ENCODE data around the gene GRID2. TPM values are rescaled to one million over a fixed set of nuclear protein-coding genes. Genes with fewer than 3 reads are reported as not detected.

GRID2 gene
- polyA plus RNA-seq, 1 donor = 0.57 TPM

DNA sequence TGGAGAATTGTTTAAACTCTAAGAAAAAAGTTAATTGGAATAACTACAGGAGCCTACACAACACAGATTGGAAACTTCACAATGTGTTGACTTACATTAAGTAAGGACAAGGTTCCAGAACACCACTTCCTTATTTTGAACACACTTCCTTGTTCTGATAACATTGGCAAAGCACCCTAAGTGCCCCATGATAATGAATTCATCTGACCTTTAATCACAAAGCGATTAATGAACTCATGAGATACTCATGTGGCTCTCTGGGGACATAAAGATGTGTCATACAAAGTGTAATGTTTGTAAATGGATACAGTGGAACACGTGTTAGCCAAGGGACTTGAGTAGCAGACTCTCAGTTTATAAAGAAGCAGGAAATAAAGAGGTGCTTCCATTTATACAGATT, 1455.7 kb downstream of the GRID2 start:
- no peaks in the 10 kb centered on the region for H3K9me3 ChIP-seq (ENCODE audit: control insufficient read depth, low read depth, low read length)
- H3K27me3 ChIP-seq (ENCODE audit: control insufficient read depth, insufficient read depth, low read length) = no peaks in the 10 kb centered on the region
- H3K27ac ChIP-seq (ENCODE audit: low read length) = peak overlapping the region; percentile 77
- 14% methylated on average over 1 of the region's 2 CpGs for WGBS (ENCODE audit: insufficient coverage, low lambda C conversion rate)
- DNase-seq = peak; percentile 74 to 94
- no peak overlapping the region for H3K4me3 ChIP-seq (ENCODE audit: low read length)
- H3K36me3 ChIP-seq (ENCODE audit: control insufficient read depth, insufficient read depth, low read length) = no peaks in the 10 kb centered on the region
- H3K4me1 ChIP-seq (ENCODE audit: control insufficient read depth, insufficient read depth, low read length) = peaks cover 6% of the 10 kb centered on the region

GRCh38 chr4:93760284-93760683, 1456.5 kb downstream of the GRID2 start:
- no peaks in the 10 kb centered on the region for H3K36me3 ChIP-seq (ENCODE audit: control insufficient read depth, insufficient read depth, low read length)
- H3K4me3 ChIP-seq (ENCODE audit: low read length) = no peak overlapping the region
- no peak for DNase-seq
- H3K27me3 ChIP-seq (ENCODE audit: control insufficient read depth, insufficient read depth, low read length) = no peaks in the 10 kb centered on the region
- peak overlapping the region; percentile 77 for H3K27ac ChIP-seq (ENCODE audit: low read length)
- H3K9me3 ChIP-seq (ENCODE audit: control insufficient read depth, low read depth, low read length) = no peaks in the 10 kb centered on the region
- no CpG with 5 or more reads among the region's 2 CpGs for WGBS (ENCODE audit: insufficient coverage, low lambda C conversion rate)
- peaks cover 6% of the 10 kb centered on the region for H3K4me1 ChIP-seq (ENCODE audit: control insufficient read depth, insufficient read depth, low read length)

DNA sequence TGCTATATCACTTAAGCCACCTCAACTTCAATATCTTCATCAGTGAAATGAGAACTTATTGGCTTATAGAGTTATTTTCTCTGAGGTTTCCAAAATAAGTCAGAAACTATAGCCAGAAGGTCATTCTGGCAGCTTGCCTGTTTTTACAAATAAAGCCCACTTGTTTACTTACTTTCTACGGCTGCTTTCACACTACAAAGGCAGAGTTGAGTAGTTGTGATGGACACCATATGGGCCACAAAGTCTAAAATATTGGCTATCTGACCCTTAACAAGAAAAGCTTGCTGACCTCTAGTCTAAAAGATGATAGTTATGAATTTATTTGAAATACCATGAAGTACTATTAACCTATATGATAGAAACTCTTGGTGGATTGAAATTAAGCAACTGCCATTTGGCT, 1457.5 kb downstream of the GRID2 start:
- DNase-seq = no peak
- Histone ChIP-seq H3K27ac (ENCODE audit: low read length) (no peak overlapping the region), H3K27me3 (ENCODE audit: control insufficient read depth, insufficient read depth, low read length) (no peaks in the 10 kb centered on the region), H3K36me3 (ENCODE audit: control insufficient read depth, insufficient read depth, low read length) (no peaks in the 10 kb centered on the region), H3K9me3 (ENCODE audit: control insufficient read depth, low read depth, low read length) (no peaks in the 10 kb centered on the region), H3K4me1 (ENCODE audit: control insufficient read depth, insufficient read depth, low read length) (peaks cover 6% of the 10 kb centered on the region), H3K4me3 (ENCODE audit: low read length) (no peak overlapping the region)
- WGBS (ENCODE audit: insufficient coverage, low lambda C conversion rate) = no CpG with 5 or more reads among the region's 1 CpG

DNA sequence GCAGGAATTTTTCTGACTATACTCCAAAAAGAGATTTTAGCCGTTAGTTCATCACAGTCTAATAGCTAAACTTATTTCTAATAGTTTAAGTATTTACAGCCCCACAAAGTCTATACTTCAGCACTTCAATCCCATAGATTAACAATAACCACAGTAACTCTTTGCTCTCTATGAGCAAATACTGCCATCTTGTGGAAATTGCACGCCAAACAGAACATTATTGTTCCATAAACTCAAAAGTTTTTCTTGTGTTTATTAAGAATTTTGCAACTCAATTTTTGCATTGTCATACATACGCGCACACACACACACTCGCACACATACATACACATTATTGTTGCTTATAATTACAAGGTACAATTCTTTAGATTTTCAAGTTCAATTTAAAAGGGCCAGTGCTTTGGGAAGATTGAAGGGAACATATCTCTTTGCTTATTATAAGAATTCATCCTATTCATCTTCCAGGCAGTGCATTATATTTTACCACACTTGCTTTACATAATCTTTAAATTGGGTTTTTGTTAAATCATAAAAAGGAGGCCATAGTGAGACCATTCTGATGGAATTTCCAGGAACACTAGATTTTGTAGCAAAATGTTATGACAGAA, 1461.0 kb downstream of the GRID2 start:
- H3K27me3 ChIP-seq (ENCODE audit: control insufficient read depth, insufficient read depth, low read length) = no peaks in the 10 kb centered on the region
- WGBS (ENCODE audit: insufficient coverage, low lambda C conversion rate) = 13% methylated on average over 3 of the region's 5 CpGs
- peaks cover 3% of the 10 kb centered on the region for H3K4me1 ChIP-seq (ENCODE audit: control insufficient read depth, insufficient read depth, low read length)
- peak; percentile 23 to 49 for DNase-seq
- no peak overlapping the region for H3K4me3 ChIP-seq (ENCODE audit: low read length)
- no peak overlapping the region for H3K27ac ChIP-seq (ENCODE audit: low read length)
- no peaks in the 10 kb centered on the region for H3K9me3 ChIP-seq (ENCODE audit: control insufficient read depth, low read depth, low read length)
- no peaks in the 10 kb centered on the region for H3K36me3 ChIP-seq (ENCODE audit: control insufficient read depth, insufficient read depth, low read length)

GRCh38 chr4:93767917-93768316, 1464.2 kb downstream of the GRID2 start:
- Histone ChIP-seq H3K4me1 (ENCODE audit: control insufficient read depth, insufficient read depth, low read length) (no peaks in the 10 kb centered on the region), H3K9me3 (ENCODE audit: control insufficient read depth, low read depth, low read length) (no peaks in the 10 kb centered on the region), H3K27me3 (ENCODE audit: control insufficient read depth, insufficient read depth, low read length) (no peaks in the 10 kb centered on the region), H3K27ac (ENCODE audit: low read length) (no peak overlapping the region), H3K4me3 (ENCODE audit: low read length) (no peak overlapping the region), H3K36me3 (ENCODE audit: control insufficient read depth, insufficient read depth, low read length) (no peaks in the 10 kb centered on the region)
- DNase-seq = no peak
- WGBS (ENCODE audit: insufficient coverage, low lambda C conversion rate) = no CpG with 5 or more reads among the region's 5 CpGs

- no peaks in the 10 kb centered on the region for H3K9me3 ChIP-seq (ENCODE audit: control insufficient read depth, low read depth, low read length)
- no CpG with 5 or more reads among the region's 1 CpG for WGBS (ENCODE audit: insufficient coverage, low lambda C conversion rate)
- H3K4me1 ChIP-seq (ENCODE audit: control insufficient read depth, insufficient read depth, low read length) = no peaks in the 10 kb centered on the region
- H3K27me3 ChIP-seq (ENCODE audit: control insufficient read depth, insufficient read depth, low read length) = no peaks in the 10 kb centered on the region
- DNase-seq = no peak
- no peak overlapping the region for H3K4me3 ChIP-seq (ENCODE audit: low read length)
- H3K27ac ChIP-seq (ENCODE audit: low read length) = no peak overlapping the region
- no peaks in the 10 kb centered on the region for H3K36me3 ChIP-seq (ENCODE audit: control insufficient read depth, insufficient read depth, low read length)
Observed at GRCh38 chr4:93770201-93770600, 1466.4 kb downstream of the GRID2 start.

- no peaks in the 10 kb centered on the region for H3K36me3 ChIP-seq (ENCODE audit: control insufficient read depth, insufficient read depth, low read length)
- H3K9me3 ChIP-seq (ENCODE audit: control insufficient read depth, low read depth, low read length) = no peaks in the 10 kb centered on the region
- no peaks in the 10 kb centered on the region for H3K27me3 ChIP-seq (ENCODE audit: control insufficient read depth, insufficient read depth, low read length)
- H3K4me1 ChIP-seq (ENCODE audit: control insufficient read depth, insufficient read depth, low read length) = no peaks in the 10 kb centered on the region
- no CpG with 5 or more reads among the region's 8 CpGs for WGBS (ENCODE audit: insufficient coverage, low lambda C conversion rate)
- peak overlapping the region; percentile 41 for H3K4me3 ChIP-seq (ENCODE audit: low read length)
- peak; percentile 40 to 80 for DNase-seq
- H3K27ac ChIP-seq (ENCODE audit: low read length) = peak overlapping the region; percentile 67
Observed at GRCh38 chr4:93771640-93772411, 1468.1 kb downstream of the GRID2 start.

GRCh38 chr4:93772858-93773257, 1469.1 kb downstream of the GRID2 start:
- Histone ChIP-seq H3K4me3 (ENCODE audit: low read length) (no peak overlapping the region), H3K4me1 (ENCODE audit: control insufficient read depth, insufficient read depth, low read length) (no peaks in the 10 kb centered on the region), H3K36me3 (ENCODE audit: control insufficient read depth, insufficient read depth, low read length) (no peaks in the 10 kb centered on the region), H3K27ac (ENCODE audit: low read length) (peak overlapping the region; percentile 67), H3K27me3 (ENCODE audit: control insufficient read depth, insufficient read depth, low read length) (no peaks in the 10 kb centered on the region), H3K9me3 (ENCODE audit: control insufficient read depth, low read depth, low read length) (no peaks in the 10 kb centered on the region)
- no peak for DNase-seq

- H3K27me3 ChIP-seq (ENCODE audit: control insufficient read depth, insufficient read depth, low read length) = no peaks in the 10 kb centered on the region
- no peaks in the 10 kb centered on the region for H3K36me3 ChIP-seq (ENCODE audit: control insufficient read depth, insufficient read depth, low read length)
- H3K27ac ChIP-seq (ENCODE audit: low read length) = no peak overlapping the region
- no peak overlapping the region for H3K4me3 ChIP-seq (ENCODE audit: low read length)
- H3K4me1 ChIP-seq (ENCODE audit: control insufficient read depth, insufficient read depth, low read length) = no peaks in the 10 kb centered on the region
- no peaks in the 10 kb centered on the region for H3K9me3 ChIP-seq (ENCODE audit: control insufficient read depth, low read depth, low read length)
- WGBS (ENCODE audit: insufficient coverage, low lambda C conversion rate) = 90% methylated on average over 2 of the region's 3 CpGs
- DNase-seq = no peak
Observed at GRCh38 chr4:93775551-93775950, 1471.8 kb downstream of the GRID2 start.

DNA sequence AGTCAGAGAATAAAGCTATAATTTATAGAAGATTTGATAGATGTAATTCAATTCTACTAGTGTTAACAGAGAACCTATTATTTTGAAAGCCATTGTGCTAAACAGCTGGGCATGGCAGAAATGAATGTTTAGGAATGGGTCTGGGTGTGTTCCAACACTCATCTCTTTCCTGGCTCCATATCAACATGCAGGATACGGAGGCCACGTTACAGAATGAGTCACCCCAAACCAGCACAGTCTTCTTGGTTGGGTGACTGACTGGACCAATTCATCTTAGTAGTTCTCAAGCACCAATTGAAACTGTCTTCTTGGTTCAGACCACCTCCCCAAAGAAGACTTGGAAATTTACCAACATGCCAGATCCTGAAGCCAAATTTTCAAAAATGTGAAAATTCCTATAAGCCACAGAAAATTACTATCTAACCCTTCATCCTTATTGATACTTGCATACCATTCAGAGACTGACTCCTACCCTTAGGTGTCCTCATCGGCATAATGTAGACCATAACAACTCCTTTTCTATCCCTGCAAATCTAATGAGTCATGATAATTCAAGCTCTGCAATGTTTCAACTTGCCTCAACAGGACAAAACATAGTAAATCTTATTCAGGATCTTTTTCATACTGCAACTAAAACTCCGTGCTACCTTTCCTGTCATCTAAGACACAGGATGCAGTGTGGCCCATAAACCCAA, 1472.8 kb downstream of the GRID2 start:
- Histone ChIP-seq H3K4me3 (ENCODE audit: low read length) (no peak overlapping the region), H3K27ac (ENCODE audit: low read length) (no peak overlapping the region), H3K4me1 (ENCODE audit: control insufficient read depth, insufficient read depth, low read length) (no peaks in the 10 kb centered on the region), H3K9me3 (ENCODE audit: control insufficient read depth, low read depth, low read length) (no peaks in the 10 kb centered on the region), H3K27me3 (ENCODE audit: control insufficient read depth, insufficient read depth, low read length) (no peaks in the 10 kb centered on the region), H3K36me3 (ENCODE audit: control insufficient read depth, insufficient read depth, low read length) (no peaks in the 10 kb centered on the region)
- no peak for DNase-seq
- 100% methylated on average over 3 of the region's 4 CpGs for WGBS (ENCODE audit: insufficient coverage, low lambda C conversion rate)

Measured in large intestine (tissue), 3 donors.